Activated naive CD8-positive, alpha-beta T cell treated with anti-CD3 and anti-CD28 coated beads, Interleukin-2, amount 50 U/mL, for 16 hours (primary cell): ENCODE results near the gene STAMBPL1.

ENCODE experiments used
- DNase-seq: peaks from one replicate; pipeline ENCODE4 v3.0.0-alpha.2; 2020; ENCODE audit warnings: low read depth, low spot score

Gene STAMBPL1

DNA sequence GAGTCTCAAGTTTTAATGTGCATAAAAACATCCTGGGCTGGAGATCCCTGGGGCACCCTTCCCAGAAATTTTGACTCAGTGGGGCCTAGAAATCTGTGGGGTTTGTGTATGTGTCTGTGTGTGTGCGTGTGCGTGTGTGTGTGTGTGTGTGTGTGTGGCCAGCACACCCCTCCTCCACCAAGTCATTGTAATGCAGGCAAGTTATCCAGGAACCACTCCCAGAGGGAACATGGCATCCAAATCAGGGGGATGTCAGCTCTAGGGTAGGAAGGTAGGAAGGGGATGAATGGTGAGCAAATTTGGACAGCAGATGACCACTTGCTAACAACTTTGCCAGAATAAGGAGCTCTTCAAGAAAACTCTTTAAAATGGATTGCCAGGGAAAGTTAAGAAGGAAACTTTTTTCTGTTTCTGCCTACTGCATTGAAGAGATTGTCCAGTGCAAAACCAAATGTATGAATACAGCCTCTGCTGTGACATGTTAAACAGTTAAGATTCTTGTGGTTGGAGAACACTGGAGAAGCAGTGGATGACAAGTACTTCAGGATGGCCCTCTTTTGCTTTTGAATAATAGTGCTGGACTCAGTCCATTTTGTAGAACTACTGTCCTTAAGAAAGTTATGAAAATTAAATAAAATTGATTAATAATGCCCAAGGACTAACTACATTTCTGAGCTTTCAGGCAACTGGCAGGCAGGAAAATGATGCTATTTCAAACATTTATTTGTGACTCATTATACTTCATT, 12.3 kb downstream of the STAMBPL1 start:
- no peak for DNase-seq

DNA sequence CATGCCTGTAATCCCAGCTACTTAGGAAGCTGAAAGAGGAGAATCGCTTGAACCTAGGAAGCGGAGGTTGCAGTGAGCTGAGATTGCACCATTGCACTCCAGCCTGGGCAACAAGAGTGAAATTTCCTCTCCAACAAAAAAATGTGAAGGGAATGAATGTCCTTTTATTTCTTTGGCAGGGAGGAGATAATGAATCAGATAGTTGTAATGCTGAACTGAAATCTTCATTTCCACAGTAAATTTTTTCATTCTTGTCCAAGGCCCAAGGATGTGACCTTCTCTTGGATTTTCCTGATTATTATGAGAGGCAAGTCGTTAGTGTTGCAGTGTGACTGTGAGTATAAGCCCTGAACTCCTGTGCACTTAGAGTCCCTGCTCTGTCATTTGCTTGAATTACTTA, 13.6 kb downstream of the STAMBPL1 start:
- DNase-seq: no peak

DNA sequence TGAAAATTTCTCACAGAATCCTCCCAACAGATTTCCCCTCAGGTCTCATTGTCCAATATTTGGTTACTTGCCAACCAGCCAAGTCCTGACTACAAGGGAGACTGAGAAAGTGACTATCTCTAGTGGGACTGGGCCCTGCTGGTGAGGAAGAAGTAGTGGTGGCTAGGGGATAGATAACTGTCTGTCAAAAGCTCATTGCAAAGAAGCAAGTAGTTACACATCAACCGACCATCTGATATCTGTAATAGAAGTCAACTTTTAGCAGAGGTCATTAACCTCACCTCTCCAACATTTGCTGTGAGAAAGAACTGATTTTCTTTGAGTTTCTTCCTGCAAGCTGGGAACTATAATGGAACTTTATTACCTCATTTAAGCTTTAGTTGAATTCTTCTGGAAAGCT, 15.2 kb downstream of the STAMBPL1 start:
- no peak for DNase-seq

DNA sequence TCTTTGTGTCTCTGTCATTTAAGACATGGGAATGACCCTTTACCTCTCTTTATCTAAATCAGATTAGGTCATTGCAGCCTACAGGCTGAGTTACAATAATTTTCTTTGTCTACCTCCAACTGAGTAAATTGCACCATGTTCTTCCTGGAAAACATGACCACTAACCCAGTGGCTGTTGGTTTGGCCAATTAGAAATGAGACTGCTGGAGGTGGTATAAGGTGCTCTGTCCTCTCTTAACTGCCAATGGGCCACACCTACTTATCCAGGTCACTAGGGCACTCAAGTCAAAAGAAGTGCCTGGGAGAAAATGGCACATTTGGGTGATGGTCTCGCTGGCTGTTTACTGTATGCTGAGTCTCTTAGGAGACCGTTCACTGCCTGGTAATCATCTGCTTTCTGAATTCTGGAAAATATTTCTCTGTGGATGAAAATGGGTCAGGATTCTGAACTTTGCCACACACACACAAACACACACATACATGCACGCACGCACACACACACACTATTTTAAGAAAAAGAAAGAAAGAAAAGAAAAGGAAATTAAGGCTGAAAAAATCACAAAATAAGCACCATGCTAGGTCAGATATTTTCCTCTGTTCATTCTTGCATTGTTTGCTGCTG, 16.4 kb downstream of the STAMBPL1 start:
- DNase-seq: no peak

DNA sequence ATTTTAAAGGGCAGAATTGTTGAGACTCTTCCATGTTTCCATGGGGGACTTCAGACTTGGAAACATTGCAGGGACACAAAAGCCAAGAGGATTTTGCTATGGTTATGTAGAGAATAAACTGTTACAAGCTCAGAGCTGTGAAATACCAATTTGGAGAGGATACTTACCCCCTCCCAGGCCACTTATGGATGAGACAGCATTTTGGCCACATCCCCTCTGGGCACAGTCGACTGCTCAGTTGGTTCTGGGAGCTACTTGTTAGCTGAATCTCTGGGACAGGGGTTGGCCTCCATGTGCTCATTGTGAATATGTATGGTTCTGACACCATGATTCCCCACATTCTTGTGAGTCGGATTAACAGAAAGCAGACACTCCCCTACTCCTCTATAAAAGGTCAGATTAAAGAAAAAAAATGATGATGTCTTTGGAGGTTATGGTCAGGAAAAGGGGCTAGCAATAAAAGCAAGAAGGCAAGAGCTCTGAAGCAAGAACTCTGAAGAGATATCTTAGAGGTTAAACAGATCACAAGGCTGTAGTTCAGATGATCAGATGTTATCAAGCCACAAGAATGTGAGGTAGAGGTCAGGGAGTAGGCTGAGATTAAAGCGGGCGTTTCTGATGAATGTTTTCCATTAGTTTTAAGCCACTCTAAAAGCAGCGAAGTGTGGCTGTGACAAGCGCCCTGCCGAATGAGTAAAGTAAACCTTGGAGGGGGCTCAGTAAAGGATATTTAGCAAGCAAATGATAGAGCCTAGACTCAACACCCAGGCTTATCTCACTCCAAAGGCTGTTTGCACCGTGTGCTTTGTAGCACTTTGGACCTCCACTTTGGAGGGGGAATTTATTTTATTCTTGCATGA, 17.2 kb downstream of the STAMBPL1 start:
- DNase-seq: peak; percentile 25

DNA sequence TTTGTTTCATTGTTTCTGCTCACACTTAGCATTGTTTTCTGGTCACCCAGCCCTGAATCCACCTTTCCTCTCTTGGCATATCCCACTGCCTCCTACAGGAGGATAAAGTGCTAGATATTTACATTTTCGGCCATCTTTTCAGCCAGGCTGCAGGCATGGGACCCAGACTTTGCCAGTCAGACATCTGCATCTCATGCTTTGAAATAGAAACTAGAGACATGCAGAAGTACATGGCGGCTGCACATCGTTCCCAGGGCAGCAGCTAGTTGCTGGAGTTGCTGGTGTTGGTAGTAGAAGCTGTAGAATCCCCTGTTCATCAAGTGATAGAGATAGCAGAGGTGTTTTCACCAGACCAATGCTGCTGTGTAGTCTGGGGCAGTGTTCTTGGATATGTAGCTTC, 18.7 kb downstream of the STAMBPL1 start:
- no peak for DNase-seq

DNA sequence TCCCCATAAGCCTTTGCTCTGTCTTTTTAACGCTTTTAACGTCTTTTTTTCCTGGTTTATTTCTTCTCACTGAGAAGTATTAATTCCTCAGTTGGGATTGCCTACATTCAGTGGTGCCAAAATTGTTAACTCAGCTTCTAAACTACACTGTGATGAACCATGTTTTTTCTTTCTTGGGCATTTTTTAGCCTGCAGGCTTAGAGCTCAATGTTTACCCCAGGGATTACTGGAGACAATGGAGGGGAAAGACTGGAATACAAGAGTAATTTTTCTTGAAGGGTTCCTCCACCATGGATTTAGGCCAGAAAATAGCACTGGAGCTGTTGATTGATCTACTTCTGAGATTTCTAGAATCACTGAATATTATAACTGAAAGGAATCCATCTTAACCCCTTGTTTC, 19.8 kb downstream of the STAMBPL1 start:
- no peak for DNase-seq

DNA sequence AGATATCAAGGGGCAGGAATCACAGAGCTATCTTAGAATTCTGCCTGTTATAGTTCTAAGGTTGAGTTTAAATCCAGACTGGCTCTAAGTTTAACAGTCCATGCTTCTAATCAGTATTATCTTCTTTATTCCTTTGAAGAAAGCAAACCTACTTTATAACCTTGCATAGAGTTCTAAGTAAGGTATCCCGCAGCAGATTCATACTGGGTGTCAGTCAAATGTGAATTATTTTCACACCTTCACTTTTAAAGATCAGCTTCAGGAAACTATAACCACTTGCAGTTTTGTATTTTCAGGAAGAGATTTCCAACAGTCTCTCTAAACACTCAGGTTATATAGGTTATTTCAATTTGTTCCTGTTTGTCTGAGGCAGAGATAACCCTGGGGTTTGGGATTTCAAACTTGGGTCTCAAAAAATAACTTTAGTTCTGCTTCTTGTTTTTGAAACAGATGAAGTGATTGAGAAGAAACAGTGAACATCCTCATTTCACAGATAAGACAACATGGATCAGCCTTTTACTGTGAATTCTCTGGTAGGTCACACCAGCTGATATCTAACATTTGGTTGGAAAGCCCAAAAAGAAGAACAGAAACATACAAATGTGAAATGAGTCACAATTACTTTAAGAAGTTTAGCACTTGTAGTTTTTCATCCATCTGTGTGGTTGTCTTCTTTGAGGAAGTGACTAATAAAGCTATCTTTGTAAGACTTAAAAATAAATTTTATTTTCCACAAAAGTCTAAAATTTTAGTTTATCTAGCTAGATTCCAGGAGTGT, 21.4 kb downstream of the STAMBPL1 start:
- no peak for DNase-seq

DNA sequence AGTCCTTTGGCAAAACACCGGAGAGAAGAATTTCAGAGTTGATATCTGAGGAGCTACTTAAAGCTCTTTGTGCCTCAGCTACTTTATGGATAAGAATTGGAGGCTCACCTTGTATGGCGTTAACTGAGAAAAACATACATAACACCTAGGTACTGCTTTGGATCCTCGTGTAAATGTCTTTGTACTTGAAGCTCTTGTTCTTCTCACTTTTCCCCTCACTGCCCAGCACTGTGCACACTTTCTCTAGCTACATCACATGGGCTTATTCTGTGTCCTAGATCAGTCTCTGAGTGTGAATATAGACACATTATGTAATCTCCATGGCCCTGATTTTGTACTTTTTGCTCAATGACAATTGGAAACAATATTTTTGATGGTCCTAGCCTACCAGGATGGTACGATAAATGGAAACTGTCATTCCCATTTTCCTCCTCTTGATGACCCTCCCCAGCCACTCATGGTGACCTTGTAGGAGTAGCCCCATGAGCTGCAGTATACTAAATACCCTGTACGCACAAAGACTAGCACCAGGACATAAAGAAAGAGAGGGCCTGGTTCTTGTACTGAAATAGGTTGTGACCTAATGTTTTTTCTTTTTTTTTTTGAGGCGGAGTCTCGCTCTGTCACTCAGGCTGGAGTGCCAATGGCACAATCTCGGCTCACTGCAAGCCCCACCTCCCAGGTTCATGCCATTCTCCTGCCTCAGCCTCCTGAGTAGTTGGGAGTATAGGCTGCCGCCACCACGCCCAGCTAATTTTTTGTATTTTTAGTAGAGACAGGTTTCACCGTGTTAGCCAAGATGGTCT, 22.1 kb downstream of the STAMBPL1 start:
- DNase-seq: no peak

DNA sequence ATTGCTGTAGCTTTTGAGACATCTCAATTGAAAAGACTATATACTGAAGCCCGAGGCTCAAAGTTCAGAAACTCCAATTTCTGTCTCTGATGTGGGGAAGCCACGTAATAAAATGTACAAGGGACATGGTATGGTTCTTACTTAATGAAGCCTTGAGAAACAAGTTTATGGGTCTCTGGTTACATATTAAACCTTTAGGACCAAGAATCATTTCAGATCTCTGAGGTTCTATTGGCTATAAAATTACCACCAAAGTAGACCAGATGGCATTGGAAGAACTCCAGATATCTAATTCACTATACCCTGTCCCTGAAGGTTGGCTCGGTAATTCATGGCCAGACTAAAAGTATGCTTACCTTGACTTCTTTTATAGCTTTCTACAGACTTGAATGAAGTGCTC, 23.7 kb downstream of the STAMBPL1 start:
- DNase-seq: no peak

DNA sequence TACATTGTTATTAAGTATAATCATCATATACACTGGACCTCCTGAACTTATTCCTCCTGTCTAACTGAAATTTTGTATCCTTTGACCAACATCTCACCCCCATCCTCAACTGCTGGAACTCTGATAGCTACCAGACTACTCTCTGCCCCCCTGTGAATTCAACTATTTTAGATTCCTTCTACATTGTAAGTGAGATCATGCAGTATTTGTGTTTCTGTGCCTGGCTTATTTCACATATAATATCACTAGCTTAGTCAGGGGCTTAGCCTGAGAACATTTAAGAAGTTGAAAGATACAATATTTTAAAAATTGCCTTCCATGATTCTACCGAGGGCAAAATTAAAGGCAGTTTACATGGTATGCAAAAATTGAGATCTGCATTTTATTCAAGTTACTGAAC, 26.9 kb downstream of the STAMBPL1 start:
- no peak for DNase-seq

DNA sequence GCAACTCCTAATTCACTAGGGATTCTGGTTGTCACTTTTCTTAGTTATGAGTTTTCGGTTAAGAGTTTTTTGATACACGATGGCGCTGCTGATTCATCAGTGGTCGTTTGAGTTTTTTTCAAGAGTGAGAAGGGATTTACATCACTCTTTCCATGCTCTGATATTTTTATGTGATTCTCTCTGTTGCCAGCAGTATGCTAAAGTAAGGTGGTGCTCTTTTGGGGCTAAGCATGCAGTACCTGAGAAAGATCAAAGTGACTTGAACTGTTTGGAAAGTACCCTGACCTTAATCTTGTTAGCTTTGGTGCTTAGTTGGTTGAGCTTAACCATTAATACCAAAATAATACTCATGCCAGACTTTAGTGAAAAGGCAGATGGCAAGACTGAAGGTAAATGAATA, 28.1 kb downstream of the STAMBPL1 start:
- no peak for DNase-seq

DNA sequence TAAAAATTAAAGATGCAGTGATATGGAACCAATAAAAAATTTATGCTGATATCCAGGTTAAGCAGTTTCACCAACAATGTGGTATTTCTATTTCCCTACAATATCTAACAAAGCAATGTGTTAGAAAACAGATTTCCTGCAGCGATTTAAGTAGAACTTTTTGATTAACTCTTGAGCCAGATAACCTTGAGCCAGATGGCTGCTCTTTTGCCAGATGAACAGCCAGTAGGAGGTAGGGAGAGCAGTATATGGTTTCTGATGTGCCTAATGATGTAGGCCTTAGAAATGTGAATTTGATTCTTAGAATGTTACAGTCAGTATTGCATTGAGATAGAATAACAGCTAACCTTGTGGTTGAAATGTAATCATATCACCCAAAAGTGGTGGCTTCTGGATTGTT, 31.1 kb downstream of the STAMBPL1 start:
- no peak for DNase-seq

DNA sequence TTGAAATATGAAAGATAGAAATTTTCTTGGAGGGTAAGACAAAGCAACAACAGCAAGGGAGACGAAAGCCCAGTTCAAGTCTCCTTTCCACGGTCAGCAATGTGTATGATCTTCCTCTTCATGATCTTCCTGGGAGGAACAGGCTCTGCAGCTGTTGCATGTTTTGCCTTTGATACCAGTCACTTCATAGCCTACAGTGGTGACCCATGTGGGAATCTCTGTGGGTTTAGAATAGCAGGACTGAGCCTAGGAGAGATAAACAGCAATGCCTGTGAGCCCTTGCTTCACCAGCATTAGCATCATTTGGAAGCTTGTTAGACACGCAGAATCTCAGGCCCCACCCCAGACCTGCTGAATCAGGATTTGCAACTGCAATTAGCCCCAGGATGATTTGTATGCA, 31.8 kb downstream of the STAMBPL1 start:
- no peak for DNase-seq

DNA sequence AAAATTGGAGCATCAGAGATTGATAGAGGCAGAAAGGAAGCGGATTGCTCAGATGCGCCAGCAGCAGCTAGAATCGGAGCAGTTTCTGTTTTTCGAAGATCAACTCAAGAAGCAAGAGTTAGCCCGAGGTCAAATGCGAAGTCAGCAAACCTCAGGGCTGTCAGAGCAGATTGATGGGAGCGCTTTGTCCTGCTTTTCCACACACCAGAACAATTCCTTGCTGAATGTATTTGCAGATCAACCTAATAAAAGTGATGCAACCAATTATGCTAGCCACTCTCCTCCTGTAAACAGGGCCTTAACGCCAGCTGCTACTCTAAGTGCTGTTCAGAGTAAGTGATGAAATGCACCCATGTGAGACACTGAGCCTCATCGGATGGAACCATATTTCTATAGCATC, 33.1 kb downstream of the STAMBPL1 start:
- DNase-seq: no peak

DNA sequence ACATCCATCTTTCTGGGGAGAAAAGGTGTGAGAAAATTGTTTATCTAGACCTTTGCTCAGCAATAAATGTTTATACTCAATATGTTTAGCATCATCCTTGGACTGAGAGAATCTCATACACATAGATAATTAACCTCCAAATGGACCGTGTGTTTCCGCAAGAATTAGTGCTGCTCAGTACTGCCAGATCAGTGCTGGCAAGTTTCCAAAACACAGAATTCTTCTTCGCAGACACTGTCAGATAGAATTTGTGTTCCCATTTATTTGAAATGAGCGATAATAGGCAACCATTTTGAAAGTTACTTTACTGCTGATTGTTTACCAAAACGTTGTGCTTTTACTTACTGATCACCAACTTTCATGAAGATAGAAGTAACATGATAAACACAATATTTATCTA, 33.7 kb downstream of the STAMBPL1 start:
- DNase-seq: no peak

DNA sequence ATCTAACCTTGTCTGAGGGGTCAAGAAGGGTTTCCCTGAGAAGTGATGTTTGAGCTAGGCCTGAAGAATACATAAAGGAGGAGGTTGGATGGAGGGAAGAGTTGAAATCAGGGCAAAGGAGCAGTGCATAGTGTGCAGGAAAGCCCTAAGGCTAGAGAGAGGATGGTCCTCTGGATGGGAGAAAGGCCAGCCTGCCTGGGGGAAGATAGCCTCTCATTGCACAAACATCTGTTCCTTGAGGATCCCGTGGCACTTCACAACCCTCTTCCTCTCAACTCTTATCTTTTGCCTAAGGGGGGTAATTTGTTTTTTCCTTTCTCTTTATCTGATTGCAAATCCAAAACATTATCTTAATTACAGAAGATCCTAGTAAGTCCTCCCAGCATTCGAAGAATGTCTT, 35.7 kb downstream of the STAMBPL1 start:
- no peak for DNase-seq

DNA sequence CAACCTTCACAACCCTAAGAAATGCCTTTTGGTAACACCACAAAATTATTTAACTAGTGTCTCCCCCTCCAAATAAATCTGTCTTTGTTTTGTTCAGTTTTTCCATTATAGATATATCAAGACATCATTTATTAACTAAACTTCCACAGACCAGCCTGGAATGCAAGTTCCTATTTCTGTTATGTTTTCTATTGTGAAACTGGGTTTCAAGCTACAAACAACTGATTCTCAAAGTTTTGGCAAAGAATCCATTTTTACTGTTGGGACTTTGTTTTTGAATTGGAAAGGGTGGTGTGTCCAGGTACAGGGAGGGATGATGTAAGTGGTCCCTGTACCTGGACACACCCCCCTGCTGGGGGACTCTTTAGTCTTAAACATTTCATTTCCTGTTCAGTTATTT, 36.2 kb downstream of the STAMBPL1 start:
- no peak for DNase-seq

DNA sequence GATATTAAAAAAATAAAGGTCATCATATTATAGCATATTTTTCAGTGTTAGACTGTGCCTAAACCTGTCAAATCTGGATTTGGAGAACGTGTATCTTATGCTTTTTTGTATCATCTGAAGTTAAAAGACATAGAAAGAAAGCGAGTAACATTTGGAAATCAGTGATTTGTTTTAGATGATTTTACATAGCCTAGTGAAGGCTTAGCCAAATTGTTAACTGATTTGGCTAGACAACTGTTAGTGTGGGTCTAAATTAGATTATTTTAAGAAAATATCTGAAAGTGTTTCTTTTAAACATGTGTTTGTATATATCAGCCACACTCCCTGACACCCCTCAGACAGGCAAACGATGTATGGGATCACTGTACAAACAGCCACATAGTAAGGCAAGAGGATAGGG, 36.9 kb downstream of the STAMBPL1 start:
- DNase-seq: no peak

DNA sequence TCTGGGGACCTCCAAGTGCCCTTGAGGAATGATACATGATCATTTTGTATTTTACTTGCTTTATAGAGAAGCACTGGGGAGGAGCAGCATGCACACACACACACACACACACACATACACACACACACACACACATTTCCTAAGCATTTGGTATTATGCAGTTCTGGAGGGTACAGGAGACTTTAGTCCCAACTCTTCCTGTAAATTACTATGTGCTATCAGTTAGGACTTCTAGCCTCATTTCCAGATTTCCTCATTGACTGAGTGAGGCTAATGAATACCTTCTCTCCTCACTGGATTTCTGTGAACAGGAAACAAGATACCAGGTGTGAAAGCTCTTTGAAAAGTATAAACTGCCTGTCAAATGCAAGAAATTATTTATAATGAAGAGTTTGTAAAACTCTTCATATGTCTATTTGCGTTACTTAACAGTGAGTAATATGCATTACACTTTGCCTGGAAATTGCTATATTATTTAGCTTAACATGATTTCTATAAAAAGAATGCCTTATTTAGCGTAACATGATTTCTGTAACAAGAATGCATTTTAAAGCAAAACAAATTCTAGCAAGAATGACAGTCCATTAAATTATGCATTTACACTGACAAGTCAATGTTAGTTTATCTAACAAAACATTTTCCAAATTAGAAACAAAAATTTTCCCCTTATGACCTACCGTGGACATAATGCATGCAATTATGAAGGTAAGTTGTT, 38.3 kb downstream of the STAMBPL1 start:
- no peak for DNase-seq
